Amniotic epithelial cell (primary cell): ENCODE results near the gene HAGH.
"Not testable (repeated sequence)": the region's sequence is repeated elsewhere in the genome, so short reads cannot be mapped to it uniquely, and the experiment has no call there.

Experiments
- DNase-seq: peaks from one replicate; pipeline ENCODE4 v3.0.0-alpha.2; 2010; ENCODE audit warnings: low read depth

HAGH gene

GRCh38 chr16:1826691-1827573, at the start of gene HAGH, which contains the start of gene FAHD1:
Gene HAGH, minus strand, starts transcription at chr16:1826825. Its CDS starts 38 bp downstream, at chr16:1826787.
Gene FAHD1, plus strand, starts transcription at chr16:1827206. Its CDS starts 33 bp downstream, at chr16:1827239.
- DNase-seq: peak; percentile 95

- DNase-seq: not testable (repeated sequence)
These were observed 49.4 kb upstream of the HAGH start for GRCh38 chr16:1876066-1876465.

DNA sequence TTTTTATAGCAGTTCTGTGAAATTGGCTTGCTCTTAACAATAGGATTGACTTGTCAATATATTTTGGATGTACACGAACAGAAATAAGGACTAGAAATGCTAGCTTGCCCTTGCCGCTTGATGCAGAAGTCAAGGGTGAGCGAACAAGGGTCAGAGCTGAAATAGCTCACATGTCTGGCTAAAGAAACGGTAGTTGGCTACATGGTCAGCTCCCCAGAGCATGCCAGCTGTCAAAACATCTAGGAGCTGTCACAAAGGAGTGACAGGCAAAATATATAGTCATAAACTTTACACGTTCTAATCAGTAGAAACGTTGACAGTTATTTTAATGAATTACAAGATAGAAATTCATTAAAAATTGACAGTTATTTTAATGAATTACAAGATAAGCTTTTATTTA, 48.2 kb upstream of the HAGH start:
- no peak for DNase-seq

GRCh38 chr16:1871974-1872635, 45.5 kb upstream of the HAGH start, which contains the start of gene MEIOB:
Gene MEIOB, minus strand, starts transcription at chr16:1872164. Its CDS starts 3,989 bp downstream, at chr16:1868175.
- DNase-seq: no peak

GRCh38 chr16:1870365-1871082, 43.9 kb upstream of the HAGH start:
- DNase-seq: peak; percentile 77

DNA sequence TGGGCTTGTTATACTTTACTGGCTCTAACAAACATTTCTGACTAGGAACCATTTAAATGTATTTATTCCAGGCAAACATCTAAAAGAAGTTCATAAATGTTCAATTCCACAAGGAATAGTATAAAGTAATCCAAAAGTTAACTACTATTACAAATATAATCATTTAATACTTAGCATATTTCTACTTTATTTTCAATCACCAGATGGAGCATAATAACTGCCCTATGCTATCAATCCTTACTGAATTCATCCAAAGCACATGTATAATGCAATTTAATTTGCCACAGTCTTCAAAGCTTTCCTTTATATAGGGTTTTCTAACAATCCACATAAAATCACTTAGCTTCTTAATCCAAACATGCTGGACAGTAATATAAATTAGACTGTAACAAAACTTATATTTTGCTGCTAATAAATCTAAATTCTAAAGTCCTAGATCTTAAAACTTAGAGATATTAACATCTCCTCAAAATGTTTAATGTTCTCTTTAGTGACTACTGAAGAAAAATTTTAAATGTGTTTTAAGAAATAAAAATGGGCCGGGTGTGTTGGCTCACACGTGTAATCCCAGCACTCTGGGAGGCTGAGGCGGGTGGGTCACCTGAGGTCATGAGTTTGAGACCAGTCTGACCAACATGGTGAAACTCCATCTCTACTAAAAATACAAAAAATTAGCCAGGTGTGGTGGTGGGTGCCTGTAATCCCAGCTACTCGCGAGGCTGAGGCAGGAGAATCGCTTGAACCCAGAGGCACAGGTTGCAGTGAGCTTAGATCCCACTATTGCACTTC, 39.5 kb upstream of the HAGH start:
- no peak for DNase-seq

DNA sequence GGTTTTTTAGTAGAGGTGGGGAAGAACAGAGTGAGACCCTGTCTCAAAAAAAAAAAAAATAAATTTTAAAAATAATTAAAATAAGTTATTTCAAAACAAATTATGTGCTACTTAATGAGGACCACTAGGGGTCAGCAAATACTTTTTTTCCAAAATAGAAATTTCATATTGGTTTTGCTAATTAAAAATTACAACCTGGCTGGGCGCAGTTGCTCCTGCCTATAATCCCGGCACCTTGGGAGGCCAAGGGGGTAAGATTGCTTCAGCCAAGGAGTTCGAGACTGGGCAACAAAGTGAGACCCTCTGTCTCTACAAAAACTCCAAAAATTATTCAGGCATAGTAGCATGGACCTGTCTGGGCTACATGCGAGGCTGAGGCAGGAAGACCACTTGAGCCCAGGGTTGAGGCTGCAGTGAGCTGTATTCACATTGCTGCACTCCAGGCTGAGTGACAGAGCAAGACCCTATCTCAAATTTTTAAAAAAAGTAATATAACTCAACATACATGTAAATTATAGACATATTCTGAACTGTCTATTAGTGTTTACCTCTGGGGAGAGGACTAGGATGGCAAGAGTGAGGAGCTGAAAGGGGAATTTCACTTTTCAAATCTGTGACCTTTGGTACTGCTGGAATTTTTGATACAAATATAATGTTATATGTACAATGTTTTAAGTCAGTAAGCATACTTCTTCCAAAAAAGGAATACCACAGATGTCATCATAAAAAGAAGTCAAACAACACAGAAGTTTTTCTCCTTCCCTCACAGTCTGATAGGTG, 37.2 kb upstream of the HAGH start:
- DNase-seq: peak; percentile 41

- DNase-seq: no peak
These were observed 35.8 kb upstream of the HAGH start for GRCh38 chr16:1862394-1862793.

DNA sequence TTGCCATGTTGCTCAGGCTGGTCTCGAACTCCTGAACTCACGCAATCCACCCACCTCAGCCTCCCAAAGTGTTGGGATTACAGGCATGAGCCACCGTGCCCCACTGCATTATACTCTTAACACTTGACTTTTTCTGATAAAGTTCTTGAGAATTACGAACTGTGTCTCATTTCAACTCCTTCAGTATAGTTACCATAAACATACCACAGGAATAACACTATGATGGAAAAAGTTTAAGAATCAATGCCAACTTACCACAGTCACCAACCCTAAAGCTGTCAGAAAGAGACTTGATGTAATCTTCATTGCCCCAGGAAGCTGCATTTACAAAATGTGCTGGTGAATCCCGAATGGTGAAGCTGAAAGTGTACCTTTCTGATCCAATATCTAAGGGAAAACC, 35.1 kb upstream of the HAGH start:
- no peak for DNase-seq

- DNase-seq: no peak
These were observed 33.0 kb upstream of the HAGH start for GRCh38 chr16:1859650-1860049.

DNA sequence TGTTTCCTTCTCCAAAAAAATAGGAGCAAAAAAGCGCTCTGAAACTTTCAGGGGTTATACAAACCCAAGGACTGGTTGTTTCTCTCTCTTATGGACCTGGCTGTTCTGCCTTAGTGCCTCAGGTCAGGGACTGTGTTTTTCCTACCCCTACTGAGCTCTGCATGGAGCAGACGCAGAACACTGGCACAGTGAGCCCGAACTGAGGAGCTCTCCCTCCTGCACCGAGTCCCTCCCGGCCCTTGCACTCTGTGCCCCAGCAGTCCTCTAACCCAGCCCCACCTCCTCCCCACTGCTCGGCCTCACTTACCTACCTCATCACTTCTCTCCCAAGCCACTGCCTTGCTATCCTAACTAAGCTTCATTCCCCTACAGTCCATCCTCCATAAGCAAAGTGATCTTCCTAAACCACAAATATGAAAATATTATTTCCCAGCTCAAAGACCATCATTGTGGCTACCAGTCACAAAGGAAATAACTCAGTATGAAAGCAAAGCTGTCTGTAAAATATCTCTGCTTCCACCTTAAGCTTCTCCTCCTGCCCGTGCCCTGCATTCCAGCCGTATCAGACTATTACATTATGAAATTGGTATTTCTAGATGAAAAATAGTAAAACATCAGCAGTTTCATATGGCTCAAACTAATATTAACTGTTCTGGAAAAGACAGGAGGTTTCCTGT, 31.7 kb upstream of the HAGH start:
- DNase-seq: peak; percentile 73

GRCh38 chr16:1857433-1858097, 30.9 kb upstream of the HAGH start:
- DNase-seq: no peak

DNA sequence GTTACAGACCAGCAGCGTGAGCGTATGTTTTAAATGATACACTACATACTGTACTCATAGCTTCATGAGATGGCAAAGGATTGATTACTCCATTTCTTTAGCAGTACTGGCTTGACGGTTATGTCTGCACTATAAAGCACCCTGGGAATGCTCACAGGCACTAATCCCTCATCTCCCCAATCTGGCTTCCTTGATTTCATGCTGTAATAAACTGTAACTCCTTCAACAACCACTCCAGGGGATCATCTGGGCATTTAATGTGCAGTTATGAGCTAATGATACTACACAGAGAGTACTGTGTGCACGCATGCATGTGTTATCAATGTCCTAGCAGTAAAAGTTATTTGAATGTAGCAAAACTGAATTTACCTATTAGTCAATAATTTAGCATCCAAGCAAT, 25.2 kb upstream of the HAGH start:
- DNase-seq: no peak

DNA sequence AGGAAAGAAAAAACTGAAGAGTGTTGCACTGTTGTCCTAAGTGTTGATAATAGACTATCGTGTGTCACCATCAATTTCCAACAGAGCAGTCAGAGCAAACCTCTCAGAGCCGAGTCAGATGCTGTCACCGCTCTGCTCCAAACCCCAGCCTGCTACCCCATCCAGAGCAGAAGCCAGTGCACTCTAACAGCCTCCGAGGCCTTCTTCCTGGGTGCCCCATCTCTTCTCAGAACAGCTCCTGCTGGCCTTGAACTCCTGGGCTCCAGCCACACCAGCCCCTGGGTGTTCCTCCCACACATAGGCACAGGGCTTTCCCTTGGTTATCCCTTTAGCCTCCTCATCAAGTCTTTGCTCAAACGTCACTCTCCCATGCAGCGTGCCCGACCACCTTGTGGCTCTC, 24.4 kb upstream of the HAGH start:
- DNase-seq: no peak

DNA sequence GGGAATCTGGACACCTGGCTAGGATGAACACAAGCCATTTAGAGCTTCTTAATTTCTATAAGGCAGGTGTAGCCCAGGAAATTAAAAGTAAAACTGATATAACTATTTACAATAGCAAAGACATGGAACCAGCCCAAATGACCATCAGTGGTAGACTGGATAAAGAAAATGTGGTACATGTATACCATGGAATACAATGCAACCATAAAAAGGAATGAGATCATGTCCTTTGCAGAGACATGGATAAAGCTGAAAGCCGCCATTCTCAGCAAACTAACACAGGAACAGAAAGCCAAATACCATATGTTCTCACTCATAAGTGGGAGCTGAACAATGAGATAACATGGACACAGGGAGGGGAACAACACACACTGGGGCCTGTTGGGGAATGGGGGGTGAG, 19.8 kb upstream of the HAGH start:
- DNase-seq: no peak

DNA sequence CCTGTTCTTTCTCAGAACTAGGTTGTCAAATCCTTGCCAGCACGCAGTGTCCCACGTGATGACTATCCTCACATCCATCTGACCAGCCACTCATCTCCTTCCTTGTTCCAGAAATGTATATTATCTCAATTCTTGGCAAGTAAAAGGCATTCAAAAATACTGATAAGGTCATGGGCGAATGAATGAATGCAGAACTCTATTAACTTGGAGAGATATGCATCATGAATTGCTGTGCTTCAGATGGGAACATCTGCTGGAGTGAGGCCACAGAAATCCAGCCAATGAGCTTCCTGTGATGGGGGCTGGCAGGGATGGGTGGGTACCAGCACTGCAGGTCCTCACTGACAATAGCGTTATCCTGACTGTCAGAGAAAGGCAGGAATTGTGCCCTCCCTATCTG, 19.4 kb upstream of the HAGH start:
- peak; percentile 17 for DNase-seq

- peak; percentile 20 for DNase-seq
These were observed 12.9 kb upstream of the HAGH start for GRCh38 chr16:1839554-1839953.

DNA sequence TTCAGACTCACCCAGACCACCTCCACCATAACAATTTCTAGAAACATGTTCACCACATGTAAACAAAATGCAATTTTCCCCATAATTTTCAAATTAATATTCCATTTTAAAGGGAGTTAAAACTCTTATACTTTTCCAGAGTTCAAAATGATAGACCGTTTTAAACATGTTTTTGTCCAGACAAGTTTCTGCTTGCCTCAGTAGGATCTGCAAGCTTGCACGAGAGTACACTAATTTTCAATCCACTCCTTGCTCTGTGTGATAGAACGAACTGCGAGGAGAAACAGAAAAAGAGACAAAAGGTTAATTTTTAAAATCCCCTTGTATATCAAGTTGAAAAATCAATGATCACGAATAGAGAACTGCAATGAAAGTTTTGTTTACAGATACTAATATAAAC, 7.5 kb upstream of the HAGH start:
- no peak for DNase-seq

DNA sequence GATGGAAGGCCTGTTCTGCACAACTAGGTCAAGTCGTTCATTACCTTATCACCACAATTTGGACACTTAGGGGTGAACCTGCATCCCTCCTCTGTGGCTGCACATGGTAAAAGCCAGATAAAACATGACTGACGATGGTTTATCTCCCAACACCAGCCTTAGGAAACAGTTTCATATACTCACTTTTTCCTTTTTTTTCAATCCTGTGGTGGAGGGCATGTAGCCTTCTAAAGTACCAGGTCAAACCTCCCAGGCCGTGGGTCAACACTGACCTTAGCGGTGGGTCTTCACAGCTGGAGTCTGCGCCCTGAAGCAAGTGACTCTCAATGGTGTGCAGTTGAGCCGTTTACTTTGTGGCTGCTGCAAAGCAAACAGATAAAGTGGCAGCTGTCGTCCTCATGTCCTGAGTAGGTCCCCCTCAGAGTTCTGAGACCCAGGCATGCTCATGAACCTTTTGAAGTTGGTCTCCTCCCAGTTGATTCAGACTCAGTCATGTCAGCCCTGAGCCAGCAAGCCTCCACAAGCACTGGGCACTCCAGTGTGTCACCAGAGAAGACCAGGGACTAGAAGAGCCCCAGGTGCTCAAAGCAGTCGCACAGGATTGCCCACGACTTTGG, 6.3 kb upstream of the HAGH start:
- no peak for DNase-seq
